CD4-positive, alpha-beta T cell (primary cell): ENCODE results near the gene MRPL51. TPM values are rescaled to one million over a fixed set of nuclear protein-coding genes. Genes with fewer than 3 reads are reported as not detected.
"Not testable (repeated sequence)": the region's sequence is repeated elsewhere in the genome, so short reads cannot be mapped to it uniquely, and the experiment has no call there.

Source experiments
- ATAC-seq: fragments of 200-7000 bp; cut with Tn5 transposase; one replicate; pipeline ENCODE4 v1.10.0; 2022; ENCODE audit warnings: mild to moderate bottlenecking; ENCODE audit not compliant: poor library complexity
- CTCF ChIA-PET: fragments of 350-600 bp; sonication (Branson Sonifier 250); formaldehyde crosslinking; loops from one replicate; lab custom pipeline; 2021; ENCODE audit warnings: antibody characterized with exemption, inconsistent platforms; lab: Charles Lee
- POLR2A ChIA-PET: fragments of 350-600 bp; sonication (Branson Sonifier 250); formaldehyde crosslinking; loops from one replicate; lab custom pipeline; 2021; ENCODE audit warnings: antibody characterized with exemption, inconsistent platforms; lab: Charles Lee
- DNase-seq, 14 experiments: peaks; one replicate each; pipeline ENCODE4 v3.0.0-alpha.2; 2013 to 2020; ENCODE audit warnings: mixed read lengths in 2 of 14
- H3K27ac ChIP-seq, 2 donors: one replicate each; pipeline versions ENCODE4 v1.5.1 to v1.7.0; 2013; ENCODE audit warnings: low read length in 2 of 2, low read depth in 1 of 2, mild to moderate bottlenecking in 1 of 2
- H3K27me3 ChIP-seq, 2 experiments: 1 replicate in 1 of 2; 2 replicates in 1 of 2; pipeline versions ENCODE4 v1.6.1 to v1.7.0; 2013; ENCODE audit warnings: low read length in 2 of 2, control low read depth in 1 of 2, mild to moderate bottlenecking in 1 of 2, moderate library complexity in 1 of 2; ENCODE audit not compliant: insufficient read depth in 2 of 2, control insufficient read depth in 1 of 2
- H3K36me3 ChIP-seq: one replicate; pipeline ENCODE4 v1.6.1; 2013; ENCODE audit warnings: low read length, control low read depth; ENCODE audit not compliant: insufficient read depth
- H3K4me1 ChIP-seq: one replicate; pipeline ENCODE4 v1.6.1; 2013; ENCODE audit warnings: low read length, control low read depth; ENCODE audit not compliant: insufficient read depth
- H3K4me3 ChIP-seq: one replicate; pipeline ENCODE4 v1.5.1; 2013; ENCODE audit warnings: mild to moderate bottlenecking, low read length, moderate library complexity
- H3K9me3 ChIP-seq, 2 experiments: 1 replicate in 1 of 2; 2 replicates in 1 of 2; pipeline versions ENCODE4 v1.6.1 to v1.7.0; 2013; ENCODE audit warnings: low read length in 2 of 2, mild to moderate bottlenecking in 2 of 2, control low read depth in 1 of 2, moderate library complexity in 1 of 2; ENCODE audit not compliant: control insufficient read depth in 1 of 2, insufficient read depth in 1 of 2
- H3K27ac Mint-ChIP-seq: one replicate; pipeline ENCODE4 v1.8.0; 2020; ENCODE audit warnings: mixed read lengths
- H3K27me3 Mint-ChIP-seq: one replicate; pipeline ENCODE4 v1.8.0; 2021; ENCODE audit warnings: mixed read lengths
- H3K36me3 Mint-ChIP-seq: one replicate; pipeline ENCODE4 v1.8.0; 2021; ENCODE audit warnings: low read depth, mixed read lengths
- H3K4me1 Mint-ChIP-seq: one replicate; pipeline ENCODE4 v1.8.0; 2021; ENCODE audit warnings: low read depth, mixed read lengths
- H3K4me3 Mint-ChIP-seq: one replicate; pipeline ENCODE4 v1.8.0; 2020; ENCODE audit warnings: mild to moderate bottlenecking, mixed read lengths
- H3K9me3 Mint-ChIP-seq: one replicate; pipeline ENCODE4 v1.8.0; 2020; ENCODE audit warnings: mixed read lengths
- CTCF ChIP-seq: fragments of 200-600 bp; IDR thresholded peaks from one replicate; pipeline ENCODE4 v1.8.0; 2022; ENCODE audit warnings: antibody characterized with exemption, mild to moderate bottlenecking
- intact Hi-C, 2 experiments: fragments of 100-400 bp; cut with DNase I in 1 of 2; cut with micrococcal nuclease in 1 of 2; formaldehyde crosslinking; loops; one replicate each; pipeline versions ENCODE4 v1.15.1 to v1.9.0; 2023 to 2025; cut with DNase I, micrococcal nuclease
- total RNA-seq, 174 experiments: library from RNA in 2 of 174; stranded (reverse) in 2 of 174; gene quantifications; one replicate each; pipeline ENCODE4 v1.2.3 and lab custom pipeline; 2021 to 2026

MRPL51 gene
- total RNA-seq, 2 experiments from 2014 or later, result 15.1 to 16.7 TPM

- TF ChIP-seq CTCF, result no peak
- POLR2A ChIA-PET, result interaction anchor here (0.6 to 6.5 kb wide), 7 partner anchors 15 to 310 kb away, joined by 3 to 42 read pairs (median 11); partner anchors contain the start of genes TAPBPL and VAMP1
- Mint-ChIP-seq H3K36me3 (peaks cover 71% of the 10 kb centered on the region), H3K4me3 (peak overlapping the region; percentile 23), H3K27ac (peak overlapping the region; percentile 90), H3K27me3 (no peaks in the 10 kb centered on the region), H3K4me1 (peaks cover 65% of the 10 kb centered on the region), H3K9me3 (no peaks in the 10 kb centered on the region)
- CTCF ChIA-PET, result interaction anchor here (0.9 to 4.5 kb wide), 4 partner anchors 44 to 114 kb away, joined by 3 to 39 read pairs (median 25); partner anchors contain the start of gene VAMP1
- no peak overlapping the region for H3K4me3 ChIP-seq
- intact Hi-C loops, result loop anchor here in 1 of 2 experiments (2.0 to 5.0 kb wide), 2 partner anchors 204 to 217 kb away; no protein-coding TSS in a partner anchor
- H3K27ac ChIP-seq, result no peak overlapping the region
- H3K36me3 ChIP-seq, result peaks cover 38% of the 10 kb centered on the region
- H3K27me3 ChIP-seq, result no peaks in the 10 kb centered on the region
- peaks cover 76% of the 10 kb centered on the region for H3K4me1 ChIP-seq
- no peak for DNase-seq
- no peak for ATAC-seq
- peaks cover 0 to 4% of the 10 kb centered on the region in 2 experiments for H3K9me3 ChIP-seq
These were observed 46.2 kb upstream of the MRPL51 start for GRCh38 chr12:6539314-6539682.

- no peaks in the 10 kb centered on the region for H3K27me3 Mint-ChIP-seq
- POLR2A ChIA-PET, result interaction anchor here (0.7 to 6.5 kb wide), 12 partner anchors 15 to 286 kb away, joined by 3 to 42 read pairs (median 8); partner anchors contain the start of genes TAPBPL and VAMP1
- CTCF ChIA-PET, result interaction anchor here (0.9 to 4.5 kb wide), 12 partner anchors 15 to 176 kb away, joined by 3 to 39 read pairs (median 7); partner anchors contain the start of genes TAPBPL and VAMP1
- DNase-seq, result peak in 1 of 14 experiments; percentile 37
- H3K9me3 Mint-ChIP-seq, result no peaks in the 10 kb centered on the region
- peaks cover 37% of the 10 kb centered on the region for H3K36me3 ChIP-seq
- H3K4me3 ChIP-seq, result no peak overlapping the region
- H3K4me1 Mint-ChIP-seq, result peaks cover 70% of the 10 kb centered on the region
- H3K36me3 Mint-ChIP-seq, result peaks cover 74% of the 10 kb centered on the region
- no peak for ATAC-seq
- intact Hi-C loops, result loop anchor here (1.0 to 5.0 kb wide), 3 partner anchors 115 to 216 kb away; no protein-coding TSS in a partner anchor
- TF ChIP-seq CTCF, result no peak
- peak overlapping the region; percentile 96 for H3K4me3 Mint-ChIP-seq
- H3K27me3 ChIP-seq, result no peaks in the 10 kb centered on the region
- peaks cover 82% of the 10 kb centered on the region for H3K4me1 ChIP-seq
- H3K27ac Mint-ChIP-seq, result peak overlapping the region; percentile 90
- peaks cover 0 to 4% of the 10 kb centered on the region in 2 experiments for H3K9me3 ChIP-seq
- H3K27ac ChIP-seq, result peak overlapping the region; percentile 5 to 42
These were observed 45.6 kb upstream of the MRPL51 start for GRCh38 chr12:6538420-6539313.

- H3K4me3 Mint-ChIP-seq, result peak overlapping the region; percentile 96
- CTCF ChIA-PET, result interaction anchor here (0.7 to 4.5 kb wide), 24 partner anchors 14 to 250 kb away, joined by 3 to 39 read pairs (median 4); partner anchors contain the start of genes COPS7A, MRPL51, NCAPD2 and TAPBPL
- not testable (repeated sequence) for H3K27me3 ChIP-seq, H3K9me3 Mint-ChIP-seq, H3K9me3 ChIP-seq, H3K4me3 ChIP-seq, H3K27me3 Mint-ChIP-seq, ATAC-seq
- DNase-seq, result peak; percentile 80 to 92 (median 84)
- intact Hi-C loops, result loop anchor here (1.0 to 5.0 kb wide), 3 partner anchors 114 to 215 kb away; no protein-coding TSS in a partner anchor
- H3K36me3 ChIP-seq, result peaks cover 37% of the 10 kb centered on the region
- peaks cover 77% of the 10 kb centered on the region for H3K4me1 Mint-ChIP-seq
- POLR2A ChIA-PET, result interaction anchor here (0.7 to 6.5 kb wide), 13 partner anchors 16 to 287 kb away, joined by 3 to 42 read pairs (median 9); partner anchors contain the start of genes CD27, TAPBPL and VAMP1
- peaks cover 71% of the 10 kb centered on the region for H3K36me3 Mint-ChIP-seq
- peaks cover 90% of the 10 kb centered on the region for H3K4me1 ChIP-seq
- H3K27ac Mint-ChIP-seq, result peak overlapping the region; percentile 90
- peak overlapping the region; percentile 42 to 70 for H3K27ac ChIP-seq
- peak; percentile 88 for TF ChIP-seq CTCF
These were observed 44.7 kb upstream of the MRPL51 start for GRCh38 chr12:6537580-6538419.
